H9 (cell line): ENCODE results near the gene JARID2. TPM values are rescaled to one million over a fixed set of nuclear protein-coding genes. Genes with fewer than 3 reads are reported as not detected.

ENCODE experiments used
- DNase-seq: peaks from one replicate; pipeline ENCODE4 v3.0.0-alpha.2; 2017
- H2AFZ ChIP-seq: one replicate; pipeline ENCODE4 v1.6.1; 2013; ENCODE audit warnings: mild to moderate bottlenecking, low read length, control low read depth, moderate library complexity
- H2AK5ac ChIP-seq: 2 replicates; pipeline ENCODE4 v1.6.1; 2013; ENCODE audit warnings: low read length, control low read depth, mixed read lengths; ENCODE audit not compliant: insufficient read length
- H2BK120ac ChIP-seq: one replicate; pipeline ENCODE4 v1.6.1; 2013; ENCODE audit warnings: low read depth, mild to moderate bottlenecking, low read length, control low read depth, inconsistent platforms; ENCODE audit not compliant: poor library complexity, severe bottlenecking
- H2BK12ac ChIP-seq: 2 replicates; pipeline ENCODE4 v1.6.1; 2013; ENCODE audit warnings: low read length, control low read depth, mixed read lengths, low read depth; ENCODE audit not compliant: insufficient read length
- H2BK15ac ChIP-seq: 2 replicates; pipeline ENCODE4 v1.6.1; 2013; ENCODE audit warnings: low read depth, low read length, control low read depth
- H2BK20ac ChIP-seq: one replicate; pipeline ENCODE4 v1.6.1; 2013; ENCODE audit warnings: low read depth, mild to moderate bottlenecking, low read length, control low read depth, inconsistent platforms; ENCODE audit not compliant: poor library complexity, severe bottlenecking
- H2BK5ac ChIP-seq: 2 replicates; pipeline ENCODE4 v1.6.1; 2013; ENCODE audit warnings: low read length, control low read depth, mixed read lengths; ENCODE audit not compliant: insufficient read length
- H3K14ac ChIP-seq: 2 replicates; pipeline ENCODE4 v1.6.1; 2013; ENCODE audit warnings: low read length, control low read depth; ENCODE audit not compliant: insufficient read depth
- H3K18ac ChIP-seq: 2 replicates; pipeline ENCODE4 v1.6.1; 2013; ENCODE audit warnings: low read depth, mild to moderate bottlenecking, mixed read lengths, low read length, control low read depth; ENCODE audit not compliant: insufficient read length
- H3K23ac ChIP-seq: 2 replicates; pipeline ENCODE4 v1.6.1; 2013; ENCODE audit warnings: low read length, control low read depth, mixed read lengths, low read depth; ENCODE audit not compliant: insufficient read length
- H3K23me2 ChIP-seq: 2 replicates; pipeline ENCODE4 v1.6.1; 2013; ENCODE audit warnings: low read depth, mild to moderate bottlenecking, mixed read lengths, low read length, control low read depth; ENCODE audit not compliant: insufficient read length, poor library complexity, severe bottlenecking
- H3K27ac ChIP-seq: 2 replicates; pipeline ENCODE4 v1.5.1; 2013; ENCODE audit warnings: low read length, control low read depth, mixed read lengths, low read depth; ENCODE audit not compliant: insufficient read length
- H3K27me3 ChIP-seq: 2 replicates; pipeline ENCODE4 v1.6.1; 2013; ENCODE audit warnings: low read length, control low read depth, inconsistent platforms; ENCODE audit not compliant: insufficient read depth
- H3K4ac ChIP-seq: 2 replicates; pipeline ENCODE4 v1.6.1; 2013; ENCODE audit warnings: low read depth, mild to moderate bottlenecking, control low read depth, inconsistent platforms, low read length, moderate library complexity
- H3K4me1 ChIP-seq: 2 replicates; pipeline ENCODE4 v1.6.1; 2013; ENCODE audit warnings: low read length, control low read depth, inconsistent platforms; ENCODE audit not compliant: insufficient read depth
- H3K4me2 ChIP-seq: 2 replicates; pipeline ENCODE4 v1.6.1; 2013; ENCODE audit warnings: low read length, control low read depth, mixed read lengths; ENCODE audit not compliant: insufficient read length, insufficient read depth
- H3K56ac ChIP-seq: 2 replicates; pipeline ENCODE4 v1.6.1; 2013; ENCODE audit warnings: low read depth, mild to moderate bottlenecking, mixed read lengths, low read length, control low read depth; ENCODE audit not compliant: insufficient read length
- H3K79me1 ChIP-seq: 2 replicates; pipeline ENCODE4 v1.6.1; 2013; ENCODE audit warnings: low read depth, mild to moderate bottlenecking, moderate library complexity, low read length, control low read depth, inconsistent platforms; ENCODE audit not compliant: insufficient read depth, poor library complexity, severe bottlenecking
- H3K79me2 ChIP-seq: 2 replicates; pipeline ENCODE4 v1.6.1; 2013; ENCODE audit warnings: low read length, control low read depth, inconsistent platforms; ENCODE audit not compliant: insufficient read depth
- H3K9ac ChIP-seq: 2 replicates; pipeline ENCODE4 v1.6.1; 2013; ENCODE audit warnings: low read length, control low read depth, mixed read lengths; ENCODE audit not compliant: insufficient read length; ENCODE audit errors: extremely low read depth
- H3K9me3 ChIP-seq: one replicate; pipeline ENCODE4 v1.6.1; 2013; ENCODE audit warnings: low read depth, low read length, inconsistent platforms; ENCODE audit not compliant: control insufficient read depth
- H3T11ph ChIP-seq: one replicate; pipeline ENCODE4 v1.6.1; 2013; ENCODE audit warnings: mild to moderate bottlenecking, low read length, control low read depth, inconsistent platforms
- H4K20me1 ChIP-seq: one replicate; pipeline ENCODE4 v1.6.1; 2013; ENCODE audit not compliant: control insufficient read depth, insufficient read length, insufficient read depth
- H4K5ac ChIP-seq: 2 replicates; pipeline ENCODE4 v1.6.1; 2013; ENCODE audit warnings: low read depth, mild to moderate bottlenecking, mixed read lengths, low read length, control low read depth; ENCODE audit not compliant: insufficient read length
- H4K8ac ChIP-seq: replicated peaks from 2 replicates; pipeline ENCODE4 v1.6.1; 2013; ENCODE audit warnings: low read length, control low read depth, mixed read lengths, low read depth; ENCODE audit not compliant: insufficient read length
- H4K91ac ChIP-seq: 2 replicates; pipeline ENCODE4 v1.6.1; 2013; ENCODE audit warnings: low read depth, mild to moderate bottlenecking, moderate library complexity, mixed read lengths, low read length, control low read depth; ENCODE audit not compliant: insufficient read length
- H3K27ac Mint-ChIP-seq, 3 experiments: 2 replicates in 2 of 3; 3 replicates in 1 of 3; pipeline ENCODE4 v1.8.0; 2020 to 2021; ENCODE audit warnings: mixed read lengths in 3 of 3, mild to moderate bottlenecking in 1 of 3, moderate library complexity in 1 of 3
- H3K27me3 Mint-ChIP-seq: 2 replicates; pipeline ENCODE4 v1.8.0; 2021; ENCODE audit warnings: low read depth, mild to moderate bottlenecking, moderate library complexity, mixed read lengths
- H3K36me3 Mint-ChIP-seq, 3 experiments: 2 replicates in 2 of 3; 3 replicates in 1 of 3; pipeline ENCODE4 v1.8.0; 2020 to 2021; ENCODE audit warnings: low read depth in 3 of 3, mixed read lengths in 3 of 3; ENCODE audit not compliant: insufficient read depth in 1 of 3
- H3K4me1 Mint-ChIP-seq, 2 experiments: 2 replicates each; pipeline ENCODE4 v1.8.0; 2020; ENCODE audit warnings: mixed read lengths in 2 of 2
- H3K4me3 Mint-ChIP-seq, 2 experiments: 2 replicates in 1 of 2; 3 replicates in 1 of 2; pipeline ENCODE4 v1.8.0; 2020 to 2021; ENCODE audit warnings: mild to moderate bottlenecking in 2 of 2, mixed read lengths in 2 of 2, moderate library complexity in 1 of 2
- H3K9me3 Mint-ChIP-seq, 2 experiments: 2 replicates in 1 of 2; 3 replicates in 1 of 2; pipeline ENCODE4 v1.8.0; 2020; ENCODE audit warnings: mild to moderate bottlenecking in 2 of 2, mixed read lengths in 2 of 2, moderate library complexity in 1 of 2
- WGBS: extraction: QIAGEN DNeasy Blood & Tissue Kit; methylation state at CpG from one replicate; pipeline ENCODE4 v1.1.7; 2013; ENCODE audit warnings: missing lambda C conversion rate, low lambda C conversion rate, mixed read lengths; ENCODE audit not compliant: insufficient read length; ENCODE audit errors: extremely low coverage; 5-methylcytosine and 5-hydroxymethylcytosine counted together
- total RNA-seq: library from RNA; stranded (reverse); gene quantifications from 2 replicates; pipeline ENCODE4 v1.2.1, GENCODE V29; 2021
- TF ChIP-seq, protein P1 (sequence below): fragments of 200-600 bp; sonication (generic); conservative IDR thresholded peaks from 3 replicates; pipeline ENCODE4 v1.8.0; 2021; ENCODE audit warnings: antibody characterized with exemption, mild to moderate bottlenecking

Gene JARID2
- total RNA-seq, 1 experiment from 2014 or later = 174 TPM

DNA sequence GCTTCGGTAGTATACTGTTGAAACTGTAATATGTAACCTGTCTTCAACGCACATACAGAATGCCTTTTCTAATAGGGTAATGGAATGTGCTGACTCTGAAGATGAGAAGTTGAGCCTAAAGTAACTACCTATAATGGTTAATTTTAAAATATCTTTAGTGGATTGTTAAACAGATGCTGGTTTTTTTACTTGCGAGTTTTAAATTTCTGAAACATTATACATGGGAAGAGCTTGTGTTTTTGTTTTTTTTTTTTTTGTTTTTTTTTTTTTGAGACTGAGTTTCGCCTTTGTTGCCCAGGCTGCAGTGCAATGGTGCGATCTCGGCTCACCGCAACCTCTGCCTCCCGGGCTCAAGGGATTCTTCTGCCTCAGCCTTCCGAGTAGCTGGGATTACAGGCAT is 166.9 kb downstream of the JARID2 start:
- Mint-ChIP-seq H3K27ac (peak overlapping the region in 1 of 3 experiments; percentile 62; a peak in 2 of 7 replicates), H3K4me3 (no peak overlapping the region), H3K9me3 (peaks cover 18 to 30% of the 10 kb centered on the region in 2 experiments), H3K27me3 (no peaks in the 10 kb centered on the region; the same call in 1 of the 2 replicates), H3K4me1 (peaks cover 57 to 60% of the 10 kb centered on the region in 2 experiments), H3K36me3 (peaks cover 56 to 64% (median 64%) of the 10 kb centered on the region in 3 experiments)
- H3K79me1 ChIP-seq = peaks cover 5% of the 10 kb centered on the region
- no peak overlapping the region for H3K14ac ChIP-seq
- H3K4ac ChIP-seq = no peak overlapping the region
- H3K27ac ChIP-seq = no peak overlapping the region
- no peak overlapping the region for H2BK120ac ChIP-seq
- H3K4me1 ChIP-seq = no peaks in the 10 kb centered on the region; the same call in none of the 2 replicates
- TF ChIP-seq, protein P1, sequence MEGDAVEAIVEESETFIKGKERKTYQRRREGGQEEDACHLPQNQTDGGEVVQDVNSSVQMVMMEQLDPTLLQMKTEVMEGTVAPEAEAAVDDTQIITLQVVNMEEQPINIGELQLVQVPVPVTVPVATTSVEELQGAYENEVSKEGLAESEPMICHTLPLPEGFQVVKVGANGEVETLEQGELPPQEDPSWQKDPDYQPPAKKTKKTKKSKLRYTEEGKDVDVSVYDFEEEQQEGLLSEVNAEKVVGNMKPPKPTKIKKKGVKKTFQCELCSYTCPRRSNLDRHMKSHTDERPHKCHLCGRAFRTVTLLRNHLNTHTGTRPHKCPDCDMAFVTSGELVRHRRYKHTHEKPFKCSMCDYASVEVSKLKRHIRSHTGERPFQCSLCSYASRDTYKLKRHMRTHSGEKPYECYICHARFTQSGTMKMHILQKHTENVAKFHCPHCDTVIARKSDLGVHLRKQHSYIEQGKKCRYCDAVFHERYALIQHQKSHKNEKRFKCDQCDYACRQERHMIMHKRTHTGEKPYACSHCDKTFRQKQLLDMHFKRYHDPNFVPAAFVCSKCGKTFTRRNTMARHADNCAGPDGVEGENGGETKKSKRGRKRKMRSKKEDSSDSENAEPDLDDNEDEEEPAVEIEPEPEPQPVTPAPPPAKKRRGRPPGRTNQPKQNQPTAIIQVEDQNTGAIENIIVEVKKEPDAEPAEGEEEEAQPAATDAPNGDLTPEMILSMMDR = no peak
- H3T11ph ChIP-seq = no peak overlapping the region
- no peak overlapping the region for H4K91ac ChIP-seq
- H2BK15ac ChIP-seq = no peak overlapping the region
- no peaks in the 10 kb centered on the region for H3K9me3 ChIP-seq
- no peak overlapping the region for H3K9ac ChIP-seq
- no peak overlapping the region for H2BK12ac ChIP-seq
- no peak overlapping the region for H4K8ac ChIP-seq
- no peak overlapping the region for H2BK5ac ChIP-seq
- no peak overlapping the region for H2BK20ac ChIP-seq
- no peak overlapping the region for H3K56ac ChIP-seq
- no peak overlapping the region for H4K5ac ChIP-seq
- H2AFZ ChIP-seq = no peak overlapping the region
- H4K20me1 ChIP-seq = no peaks in the 10 kb centered on the region
- H3K23ac ChIP-seq = no peak overlapping the region
- no peak overlapping the region for H2AK5ac ChIP-seq
- H3K27me3 ChIP-seq = no peaks in the 10 kb centered on the region
- DNase-seq = no peak
- no peaks in the 10 kb centered on the region for H3K23me2 ChIP-seq
- H3K18ac ChIP-seq = no peak overlapping the region
- WGBS = no CpG with 5 or more reads among the region's 9 CpGs
- H3K4me2 ChIP-seq = no peak overlapping the region
- H3K79me2 ChIP-seq = peaks cover 74% of the 10 kb centered on the region
